Measurements from ENCODE around the gene SNX25. TPM values are rescaled to one million over a fixed set of nuclear protein-coding genes. Genes with fewer than 3 reads are reported as not detected.

The SNX25 gene
- total and polyA plus RNA-seq, 10 of the 15 experiments (the other 5 are each of a cell fraction or from before 2014, with no cell fraction given) = 11.2 to 117 (median 62.8) TPM

- no peaks in the 10 kb centered on the region for H3K79me2 ChIP-seq (ENCODE audit: control insufficient read depth, insufficient read depth, low read length)
- H2AFZ ChIP-seq (ENCODE audit: control insufficient read depth, low read depth, low read length) = no peak overlapping the region
- no TSS peak for BruUV-seq (replicated peaks)
- no peaks in the 10 kb centered on the region for H3K27me3 ChIP-seq (replicated peaks in 1 of 2; ENCODE audit: control insufficient read depth in 2 of 2, insufficient read depth in 2 of 2, low read length in 1 of 2)
- DNase-seq (ENCODE audit: low read depth, low spot score) (no peak), ATAC-seq (no peak), FAIRE-seq (no peak)
- H3K4me1 ChIP-seq (ENCODE audit: control insufficient read depth, insufficient read depth, low read length) = no peaks in the 10 kb centered on the region
- H3K9me3 ChIP-seq (replicated peaks; ENCODE audit: control insufficient read depth, insufficient read depth, low read length) = no peaks in the 10 kb centered on the region; the same call in 2 of the 3 replicates
- SMC1A ChIA-PET (ENCODE audit: uncharacterized antibody, unreplicated experiment) = interaction anchor here (0.7 to 1.9 kb wide), 4 partner anchors 8 to 230 kb away, joined by 3 to 9 read pairs (median 4); partner anchors contain the start of gene LRP2BP
- POLR2A ChIA-PET = interaction anchor here (0.7 to 1.3 kb wide), 3 partner anchors 19 to 32 kb away, joined by 3 to 4 read pairs (median 3); no protein-coding TSS in a partner anchor
- no peaks in the 10 kb centered on the region for H4K20me1 ChIP-seq (ENCODE audit: control insufficient read depth, insufficient read depth)
- H3K9ac ChIP-seq (ENCODE audit: control insufficient read depth, insufficient read depth, low read length) = no peak overlapping the region
- intact Hi-C loops (cut with micrococcal nuclease; ENCODE audit: unreplicated experiment) = no loop called here
- H3K27ac ChIP-seq (ENCODE audit: control insufficient read depth, insufficient read depth) = no peak overlapping the region; the same call in 1 of the 2 replicates
- TF ChIP-seq NR2F1 (conservative IDR thresholded peaks at IDR 0.05) (no peak), MTA2 (IDR thresholded peaks at IDR 0.05; ENCODE audit: low read depth) (no peak), ZNF687 (IDR thresholded peaks at IDR 0.05) (no peak)
- H3K36me3 ChIP-seq (ENCODE audit: control insufficient read depth in 2 of 2, insufficient read depth in 2 of 2, low read length in 1 of 2) = no peaks in the 10 kb centered on the region
- CTCF ChIA-PET = interaction anchor here (1.3 kb wide), 1 partner anchor 10 kb away, joined by 6 read pairs; the partner anchor contains the start of gene LRP2BP
- in situ Hi-C loops (cut with MboI) = no loop called here
- no peak overlapping the region for H3K4me3 ChIP-seq
- WGBS (ENCODE audit: insufficient coverage, insufficient replicate concordance, low lambda C conversion rate, missing lambda C conversion rate) = 69% methylated on average over 9 of the region's 10 CpGs
- RAD21 ChIA-PET (ENCODE audit: unreplicated experiment) = interaction anchor here (0.9 kb wide), 1 partner anchor 9 kb away, joined by 4 read pairs; no protein-coding TSS in a partner anchor
- H3K4me2 ChIP-seq (ENCODE audit: control insufficient read depth, insufficient read depth) = no peak overlapping the region
These were observed 175.5 kb downstream of the SNX25 start for GRCh38 chr4:185384930-185385331.
